SK-N-SH (cell line): ENCODE results near the gene ARFIP1. TPM values are rescaled to one million over a fixed set of nuclear protein-coding genes. Genes with fewer than 3 reads are reported as not detected.

Source experiments
- CTCF ChIA-PET: fragments of 300-600, 350-600 bp; formaldehyde crosslinking; extraction: SDS; loops from one replicate; lab custom pipeline; 2021; lab: Yijun Ruan, JAX
- POLR2A ChIA-PET: fragments of 350-600 bp; sonication (Branson Sonifier 250); formaldehyde crosslinking; extraction: SDS; loops from one replicate; lab custom pipeline; 2020; ENCODE audit warnings: antibody characterized with exemption, inconsistent platforms; lab: Yijun Ruan, JAX
- DNase-seq: peaks from one replicate; pipeline ENCODE4 v3.0.0; 2012
- H2AFZ ChIP-seq: fragments of 200-600 bp; sonication (generic); 2 replicates; pipeline ENCODE4 v1.8.1; 2016; ENCODE audit warnings: antibody characterized with exemption, mild to moderate bottlenecking, low read depth
- H3F3A ChIP-seq: fragments of 200-600 bp; sonication (generic); replicated peaks from 2 replicates; pipeline ENCODE3; 2016; ENCODE audit warnings: antibody characterized with exemption, mild to moderate bottlenecking; ENCODE audit not compliant: insufficient read depth
- H3K27ac ChIP-seq, 2 experiments: fragments of 200-500 bp in 1 of 2; fragments of 200-600 bp in 1 of 2; sonication (Bioruptor generic) in 1 of 2; sonication (generic), shearing (Covaris generic) in 1 of 2; 2 replicates each; pipeline versions ENCODE4 v1.5.1 to v1.6.1; 2014 to 2016; ENCODE audit warnings: low read depth in 2 of 2, inconsistent platforms in 1 of 2, low read length in 1 of 2, mild to moderate bottlenecking in 1 of 2, mixed read lengths in 1 of 2
- H3K27me3 ChIP-seq: fragments of 200-600 bp; sonication (generic), shearing (Covaris generic); 2 replicates; pipeline ENCODE4 v1.6.1; 2016; ENCODE audit warnings: mixed run types; ENCODE audit not compliant: insufficient read depth
- H3K36me3 ChIP-seq, 2 experiments: fragments of 200-500 bp in 1 of 2; fragments of 200-600 bp in 1 of 2; sonication (Bioruptor generic) in 1 of 2; sonication (generic) in 1 of 2; replicated peaks in 1 of 2; 2 replicates each; pipeline versions ENCODE3 to v1.5.1; 2014 to 2016; ENCODE audit warnings: low read length in 1 of 2, mild to moderate bottlenecking in 1 of 2; ENCODE audit not compliant: insufficient read depth in 2 of 2, control insufficient read depth in 1 of 2
- H3K4me1 ChIP-seq, 2 experiments: fragments of 200-500 bp in 1 of 2; fragments of 200-600 bp in 1 of 2; sonication (Bioruptor generic) in 1 of 2; sonication (generic), shearing (Covaris generic) in 1 of 2; 2 replicates each; pipeline versions ENCODE4 v1.5.1 to v1.6.1; 2014 to 2016; ENCODE audit warnings: low read depth in 1 of 2, low read length in 1 of 2, mixed run types in 1 of 2; ENCODE audit not compliant: insufficient read depth in 2 of 2, control insufficient read depth in 1 of 2
- H3K4me2 ChIP-seq: fragments of 200-600 bp; sonication (generic), shearing (Covaris generic); 2 replicates; pipeline ENCODE4 v1.6.1; 2017; ENCODE audit warnings: mixed run types
- H3K4me3 ChIP-seq, 2 experiments: fragments of 200-500 bp in 1 of 2; fragments of 200-600 bp in 1 of 2; sonication (Bioruptor generic) in 1 of 2; sonication (generic), shearing (Covaris generic) in 1 of 2; 2 replicates each; pipeline versions ENCODE4 v1.5.1 to v1.8.1; 2014 to 2016; ENCODE audit warnings: low read depth in 2 of 2, inconsistent platforms in 1 of 2, low read length in 1 of 2, mild to moderate bottlenecking in 1 of 2, mixed read lengths in 1 of 2, moderate library complexity in 1 of 2
- H3K79me2 ChIP-seq: fragments of 200-600 bp; sonication (generic); 2 replicates; pipeline ENCODE4 v1.8.1; 2017; ENCODE audit warnings: mild to moderate bottlenecking; ENCODE audit not compliant: insufficient read depth
- H3K9ac ChIP-seq: fragments of 200-600 bp; sonication (generic); 2 replicates; pipeline ENCODE4 v1.6.1; 2017; ENCODE audit warnings: mixed run types
- H3K9me2 ChIP-seq: fragments of 200-600 bp; sonication (generic); 2 replicates; pipeline ENCODE4 v1.6.1; 2017; ENCODE audit warnings: mixed run types
- H3K9me3 ChIP-seq: fragments of 200-600 bp; sonication (generic); 2 replicates; pipeline ENCODE4 v1.6.1; 2017; ENCODE audit warnings: mixed run types, mild to moderate bottlenecking, moderate library complexity
- H4K20me1 ChIP-seq: fragments of 200-600 bp; sonication (generic); 2 replicates; pipeline ENCODE4 v1.6.1; 2017; ENCODE audit warnings: mild to moderate bottlenecking, mixed run types; ENCODE audit not compliant: insufficient read depth
- ELF1 ChIP-seq: IDR thresholded peaks from 2 replicates; pipeline ENCODE4 v1.4.0; 2012
- EZH2phosphoT487 ChIP-seq: fragments of 200-600 bp; sonication (generic); IDR thresholded peaks from 2 replicates; pipeline ENCODE4 v1.6.1; 2017; ENCODE audit warnings: low read depth, mixed run types, mild to moderate bottlenecking, antibody characterized with exemption, moderate library complexity, borderline replicate concordance
- FOSL2 ChIP-seq: IDR thresholded peaks from 2 replicates; pipeline ENCODE4 v1.4.0; 2012; ENCODE audit warnings: low read depth, mild to moderate bottlenecking, moderate library complexity, borderline replicate concordance
- FOXM1 ChIP-seq: IDR thresholded peaks from 2 replicates; pipeline ENCODE4 v1.4.0; 2012; ENCODE audit warnings: low read depth, mild to moderate bottlenecking
- GABPA ChIP-seq: IDR thresholded peaks from 2 replicates; pipeline ENCODE4 v1.4.0; 2012; ENCODE audit warnings: low read depth, mild to moderate bottlenecking
- JUND ChIP-seq: IDR thresholded peaks from 2 replicates; pipeline ENCODE4 v1.4.0; 2012
- MXI1 ChIP-seq: IDR thresholded peaks from 2 replicates; pipeline ENCODE4 v1.6.1; 2012; ENCODE audit warnings: mild to moderate bottlenecking, low read depth, low read length, improper control_type of control experiment
- NFIC ChIP-seq: IDR thresholded peaks from 2 replicates; pipeline ENCODE4 v1.4.0; 2012; ENCODE audit warnings: borderline replicate concordance
- PBX3 ChIP-seq: IDR thresholded peaks from 2 replicates; pipeline ENCODE4; 2012
- POLR2AphosphoS5 ChIP-seq: IDR thresholded peaks from 2 replicates; pipeline ENCODE4 v1.6.1; 2012; ENCODE audit warnings: low read depth, low read length
- RCOR1 ChIP-seq: fragments of 150-350 bp; IDR thresholded peaks from 2 replicates; pipeline ENCODE4 v1.6.1; 2017; ENCODE audit warnings: antibody characterized with exemption, low read length
- RFX5 ChIP-seq: IDR thresholded peaks from 2 replicates; pipeline ENCODE4 v1.6.1; 2012; ENCODE audit warnings: mild to moderate bottlenecking, improper control_type of control experiment, low read length
- SIN3A ChIP-seq: IDR thresholded peaks from 2 replicates; pipeline ENCODE4 v1.6.1; 2012; ENCODE audit warnings: low read depth, mild to moderate bottlenecking, low read length, moderate library complexity, borderline replicate concordance
- TEAD4 ChIP-seq: IDR thresholded peaks from 2 replicates; pipeline ENCODE4 v1.4.0; 2012; ENCODE audit warnings: mild to moderate bottlenecking, borderline replicate concordance; ENCODE audit not compliant: insufficient read depth
- YY1 ChIP-seq: IDR thresholded peaks from 2 replicates; pipeline ENCODE4 v1.4.0; 2012; ENCODE audit warnings: low read depth, mild to moderate bottlenecking
- WGBS: methylation state at CpG from one replicate; pipeline ENCODE4 v1.1.6; 2017; ENCODE audit warnings: low lambda C conversion rate; 5-methylcytosine and 5-hydroxymethylcytosine counted together
- polyA plus RNA-seq, 3 experiments: library from polyadenylated mRNA; depleted of rRNA; stranded (reverse); fragments of >200 nt; gene quantifications; 2 replicates each; pipeline ENCODE4 v1.2.3, GENCODE V29; 2012
- TF ChIP-seq, protein P1 (sequence below): IDR thresholded peaks from 2 replicates; pipeline ENCODE4 v1.4.0; 2012; ENCODE audit warnings: low read depth, borderline replicate concordance
- TF ChIP-seq, protein P2 (sequence below): IDR thresholded peaks from 2 replicates; pipeline ENCODE4 v1.4.0; 2012; ENCODE audit warnings: low read depth, borderline replicate concordance
- TF ChIP-seq, protein P3 (sequence below): fragments of 200-600 bp; sonication (generic); IDR thresholded peaks from 2 replicates; pipeline ENCODE4 v1.6.1; 2017; ENCODE audit warnings: antibody characterized with exemption, mild to moderate bottlenecking, moderate library complexity

ARFIP1 gene
- polyA plus RNA-seq, 1 of the 3 experiments (the other 2 are of a cell fraction) = 15.7 TPM

- no peaks in the 10 kb centered on the region for H3K36me3 ChIP-seq
- H3K4me3 ChIP-seq = no peak overlapping the region
- H3K4me2 ChIP-seq = no peak overlapping the region
- H4K20me1 ChIP-seq = no peaks in the 10 kb centered on the region
- no peaks in the 10 kb centered on the region for H3K9me3 ChIP-seq
- no peak overlapping the region for H3K9ac ChIP-seq
- H3K27me3 ChIP-seq = no peaks in the 10 kb centered on the region; the same call in 1 of the 2 replicates
- H3K4me1 ChIP-seq = peaks cover 0 to 4% of the 10 kb centered on the region in 2 experiments; a peak in 1 of 4 replicates
- H3K9me2 ChIP-seq = no peaks in the 10 kb centered on the region
- H3F3A ChIP-seq = no peaks in the 10 kb centered on the region
- CTCF ChIA-PET = no interaction called here
- H2AFZ ChIP-seq = no peak overlapping the region
- no peaks in the 10 kb centered on the region for H3K79me2 ChIP-seq
- no peak overlapping the region for H3K27ac ChIP-seq
- DNase-seq = no peak
- TF ChIP-seq ELF1 = no peak
- TF ChIP-seq PBX3 = no peak
- TF ChIP-seq, protein P1, sequence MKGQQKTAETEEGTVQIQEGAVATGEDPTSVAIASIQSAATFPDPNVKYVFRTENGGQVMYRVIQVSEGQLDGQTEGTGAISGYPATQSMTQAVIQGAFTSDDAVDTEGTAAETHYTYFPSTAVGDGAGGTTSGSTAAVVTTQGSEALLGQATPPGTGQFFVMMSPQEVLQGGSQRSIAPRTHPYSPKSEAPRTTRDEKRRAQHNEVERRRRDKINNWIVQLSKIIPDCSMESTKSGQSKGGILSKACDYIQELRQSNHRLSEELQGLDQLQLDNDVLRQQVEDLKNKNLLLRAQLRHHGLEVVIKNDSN = no peak
- TF ChIP-seq RCOR1 = no peak
- TF ChIP-seq JUND = no peak
- TF ChIP-seq FOSL2 = no peak
- no peak for TF ChIP-seq FOXM1
- no peak for TF ChIP-seq MXI1
- TF ChIP-seq POLR2AphosphoS5 = no peak
- TF ChIP-seq NFIC = no peak
- TF ChIP-seq GABPA = no peak
- TF ChIP-seq, protein P2, sequence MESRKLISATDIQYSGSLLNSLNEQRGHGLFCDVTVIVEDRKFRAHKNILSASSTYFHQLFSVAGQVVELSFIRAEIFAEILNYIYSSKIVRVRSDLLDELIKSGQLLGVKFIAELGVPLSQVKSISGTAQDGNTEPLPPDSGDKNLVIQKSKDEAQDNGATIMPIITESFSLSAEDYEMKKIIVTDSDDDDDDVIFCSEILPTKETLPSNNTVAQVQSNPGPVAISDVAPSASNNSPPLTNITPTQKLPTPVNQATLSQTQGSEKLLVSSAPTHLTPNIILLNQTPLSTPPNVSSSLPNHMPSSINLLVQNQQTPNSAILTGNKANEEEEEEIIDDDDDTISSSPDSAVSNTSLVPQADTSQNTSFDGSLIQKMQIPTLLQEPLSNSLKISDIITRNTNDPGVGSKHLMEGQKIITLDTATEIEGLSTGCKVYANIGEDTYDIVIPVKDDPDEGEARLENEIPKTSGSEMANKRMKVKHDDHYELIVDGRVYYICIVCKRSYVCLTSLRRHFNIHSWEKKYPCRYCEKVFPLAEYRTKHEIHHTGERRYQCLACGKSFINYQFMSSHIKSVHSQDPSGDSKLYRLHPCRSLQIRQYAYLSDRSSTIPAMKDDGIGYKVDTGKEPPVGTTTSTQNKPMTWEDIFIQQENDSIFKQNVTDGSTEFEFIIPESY = no peak
- no peak for TF ChIP-seq YY1
- no peak for TF ChIP-seq RFX5
- TF ChIP-seq, protein P3, sequence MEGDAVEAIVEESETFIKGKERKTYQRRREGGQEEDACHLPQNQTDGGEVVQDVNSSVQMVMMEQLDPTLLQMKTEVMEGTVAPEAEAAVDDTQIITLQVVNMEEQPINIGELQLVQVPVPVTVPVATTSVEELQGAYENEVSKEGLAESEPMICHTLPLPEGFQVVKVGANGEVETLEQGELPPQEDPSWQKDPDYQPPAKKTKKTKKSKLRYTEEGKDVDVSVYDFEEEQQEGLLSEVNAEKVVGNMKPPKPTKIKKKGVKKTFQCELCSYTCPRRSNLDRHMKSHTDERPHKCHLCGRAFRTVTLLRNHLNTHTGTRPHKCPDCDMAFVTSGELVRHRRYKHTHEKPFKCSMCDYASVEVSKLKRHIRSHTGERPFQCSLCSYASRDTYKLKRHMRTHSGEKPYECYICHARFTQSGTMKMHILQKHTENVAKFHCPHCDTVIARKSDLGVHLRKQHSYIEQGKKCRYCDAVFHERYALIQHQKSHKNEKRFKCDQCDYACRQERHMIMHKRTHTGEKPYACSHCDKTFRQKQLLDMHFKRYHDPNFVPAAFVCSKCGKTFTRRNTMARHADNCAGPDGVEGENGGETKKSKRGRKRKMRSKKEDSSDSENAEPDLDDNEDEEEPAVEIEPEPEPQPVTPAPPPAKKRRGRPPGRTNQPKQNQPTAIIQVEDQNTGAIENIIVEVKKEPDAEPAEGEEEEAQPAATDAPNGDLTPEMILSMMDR = no peak
- TF ChIP-seq TEAD4 = no peak
- TF ChIP-seq EZH2phosphoT487 = no peak
- TF ChIP-seq SIN3A = no peak
- POLR2A ChIA-PET = no interaction called here
- 74% methylated on average over 11 of the region's 12 CpGs for WGBS
Measured at GRCh38 chr4:152956650-152957436, 177.1 kb downstream of the ARFIP1 start.
